Memory B cell (primary cell): ENCODE data around the gene GLCCI1.

Source experiments
- ATAC-seq: fragments of 150-1000 bp; cut with Tn5 transposase; 2 replicates; pipeline ENCODE4 v1.10.0; 2021; ENCODE audit warnings: low read depth, mild to moderate bottlenecking, moderate library complexity
- DNase-seq, 2 donors: peaks; one replicate each; pipeline ENCODE4 v3.0.0; 2022; ENCODE audit warnings: low spot score in 2 of 2
- H3K27ac Mint-ChIP-seq: one replicate; pipeline ENCODE4 v1.8.0; 2022; ENCODE audit warnings: mild to moderate bottlenecking, moderate library complexity, mixed read lengths
- H3K27me3 Mint-ChIP-seq: one replicate; pipeline ENCODE4 v1.8.0; 2022; ENCODE audit warnings: mixed read lengths
- H3K36me3 Mint-ChIP-seq: one replicate; pipeline ENCODE4 v1.8.0; 2022; ENCODE audit warnings: mild to moderate bottlenecking, mixed read lengths
- H3K4me1 Mint-ChIP-seq: one replicate; pipeline ENCODE4 v1.8.0; 2022; ENCODE audit warnings: mixed read lengths
- H3K4me3 Mint-ChIP-seq: one replicate; pipeline ENCODE4 v1.8.0; 2022; ENCODE audit warnings: mild to moderate bottlenecking, moderate library complexity, mixed read lengths
- H3K9me3 Mint-ChIP-seq: one replicate; pipeline ENCODE4 v1.8.0; 2022; ENCODE audit warnings: mixed read lengths

GLCCI1 gene

GRCh38 chr7:7969306-7970236 lies 975 bp downstream of the GLCCI1 start:
- H3K36me3 Mint-ChIP-seq = no peaks in the 10 kb centered on the region
- H3K27me3 Mint-ChIP-seq = no peaks in the 10 kb centered on the region
- peak; percentile 48 to 57 for DNase-seq
- no peak overlapping the region for H3K27ac Mint-ChIP-seq
- H3K4me1 Mint-ChIP-seq = peaks cover 7% of the 10 kb centered on the region
- peak overlapping the region; percentile 88 for H3K4me3 Mint-ChIP-seq
- ATAC-seq = peak; percentile 23
- H3K9me3 Mint-ChIP-seq = no peaks in the 10 kb centered on the region

- ATAC-seq (no peak), DNase-seq (no peak)
- no peak overlapping the region for H3K27ac Mint-ChIP-seq
- H3K27me3 Mint-ChIP-seq = no peaks in the 10 kb centered on the region
- no peaks in the 10 kb centered on the region for H3K9me3 Mint-ChIP-seq
- H3K36me3 Mint-ChIP-seq = no peaks in the 10 kb centered on the region
- H3K4me1 Mint-ChIP-seq = peaks cover 7% of the 10 kb centered on the region
- H3K4me3 Mint-ChIP-seq = no peak overlapping the region
These were observed 1.6 kb downstream of the GLCCI1 start for GRCh38 chr7:7970237-7970530.

DNA sequence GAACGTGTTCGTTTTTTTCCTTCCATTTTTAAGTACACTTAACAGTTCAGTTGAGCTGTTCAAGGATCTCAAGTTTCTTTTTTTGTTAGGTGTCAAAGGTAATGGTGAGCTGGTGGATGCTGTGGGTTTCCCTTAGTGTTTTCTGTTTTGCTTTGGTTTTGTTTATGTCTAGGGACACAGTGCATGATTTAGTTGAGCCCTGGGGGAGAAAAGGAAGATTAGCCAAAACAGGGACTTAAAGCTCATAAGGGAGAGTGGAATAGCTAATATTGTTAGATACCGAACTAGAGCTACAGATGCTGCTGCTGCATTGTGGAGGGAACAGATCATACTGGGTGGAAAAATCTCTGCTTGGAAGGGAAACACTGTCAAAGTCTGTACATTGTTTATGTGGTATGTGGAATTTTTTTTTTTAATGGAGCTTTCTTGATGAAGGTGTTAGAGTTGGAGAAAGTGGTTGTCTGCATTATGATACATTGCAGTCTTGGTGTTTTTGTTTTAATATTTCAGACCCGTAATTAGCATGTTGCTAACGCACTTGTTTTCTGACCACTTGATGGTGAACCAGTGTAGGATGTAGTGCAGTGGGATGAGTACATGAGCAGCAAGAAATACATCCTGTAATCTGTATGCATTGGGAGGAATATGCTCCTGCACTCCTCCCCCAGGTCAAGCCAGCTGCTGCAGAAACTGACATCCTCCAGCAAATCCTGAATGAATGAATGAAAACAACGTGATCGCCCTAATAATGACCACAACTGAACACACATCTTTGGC lies 2.1 kb downstream of the GLCCI1 start:
- Mint-ChIP-seq H3K27me3 (no peaks in the 10 kb centered on the region), H3K9me3 (no peaks in the 10 kb centered on the region), H3K4me1 (peaks cover 12% of the 10 kb centered on the region), H3K36me3 (no peaks in the 10 kb centered on the region), H3K27ac (no peak overlapping the region), H3K4me3 (no peak overlapping the region)
- no peak for ATAC-seq
- DNase-seq = no peak

DNA sequence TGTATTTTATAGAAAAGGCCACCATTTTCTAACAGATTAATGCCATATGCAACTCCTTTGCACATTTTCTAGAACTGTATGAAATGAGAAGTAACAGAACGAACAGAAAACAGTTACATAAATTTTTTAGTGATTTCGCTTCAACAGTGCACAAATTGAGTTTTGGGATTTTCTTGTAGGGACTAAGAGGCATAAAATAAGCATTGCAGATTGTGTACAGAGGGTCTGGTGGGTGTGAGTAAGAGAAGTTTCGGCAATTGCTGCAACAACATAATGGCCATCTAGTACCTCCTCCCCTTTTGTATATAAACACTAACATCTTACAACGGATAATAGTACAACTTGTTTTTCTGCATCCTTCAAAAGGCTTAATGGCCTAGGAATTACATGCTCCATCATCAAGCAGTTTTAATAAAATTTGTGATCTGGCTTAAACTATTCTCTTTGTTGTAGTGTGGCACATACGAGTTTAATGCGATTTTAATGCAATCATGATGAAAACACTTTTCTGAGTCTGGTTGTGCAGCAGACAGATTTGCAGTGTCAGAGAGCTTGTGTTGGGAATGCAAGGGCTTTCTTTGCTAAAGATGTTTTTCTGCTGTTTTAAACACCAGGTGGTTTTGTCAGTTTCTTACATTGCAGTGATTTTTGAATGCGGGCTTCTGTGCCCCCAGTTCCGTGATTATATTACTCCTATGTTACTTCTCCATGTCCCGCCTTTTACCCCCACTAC lies 2.9 kb downstream of the GLCCI1 start:
- H3K9me3 Mint-ChIP-seq = no peaks in the 10 kb centered on the region
- no peak overlapping the region for H3K4me3 Mint-ChIP-seq
- H3K27ac Mint-ChIP-seq = no peak overlapping the region
- DNase-seq (no peak), ATAC-seq (no peak)
- peaks cover 15% of the 10 kb centered on the region for H3K4me1 Mint-ChIP-seq
- H3K27me3 Mint-ChIP-seq = no peaks in the 10 kb centered on the region
- no peaks in the 10 kb centered on the region for H3K36me3 Mint-ChIP-seq

DNA sequence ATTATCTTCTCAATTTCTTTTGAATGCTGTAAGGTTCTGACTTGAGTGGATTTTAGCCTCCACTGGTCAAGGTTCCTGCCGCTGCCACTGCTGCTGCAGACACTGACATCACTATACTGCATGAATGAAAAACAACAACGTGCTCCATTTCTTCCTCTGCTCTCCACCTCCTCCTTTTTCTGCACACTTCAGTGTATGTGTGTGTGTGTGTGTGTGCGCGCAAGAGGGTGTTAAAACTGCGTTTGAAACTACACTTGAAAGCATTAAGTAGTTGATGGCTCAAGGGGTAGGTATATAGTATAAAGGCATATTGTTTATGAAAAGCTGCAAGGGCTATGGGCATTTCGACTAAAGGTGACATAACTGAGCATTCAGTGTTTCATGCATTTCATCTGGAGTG lies 3.5 kb downstream of the GLCCI1 start:
- no peak for DNase-seq

DNA sequence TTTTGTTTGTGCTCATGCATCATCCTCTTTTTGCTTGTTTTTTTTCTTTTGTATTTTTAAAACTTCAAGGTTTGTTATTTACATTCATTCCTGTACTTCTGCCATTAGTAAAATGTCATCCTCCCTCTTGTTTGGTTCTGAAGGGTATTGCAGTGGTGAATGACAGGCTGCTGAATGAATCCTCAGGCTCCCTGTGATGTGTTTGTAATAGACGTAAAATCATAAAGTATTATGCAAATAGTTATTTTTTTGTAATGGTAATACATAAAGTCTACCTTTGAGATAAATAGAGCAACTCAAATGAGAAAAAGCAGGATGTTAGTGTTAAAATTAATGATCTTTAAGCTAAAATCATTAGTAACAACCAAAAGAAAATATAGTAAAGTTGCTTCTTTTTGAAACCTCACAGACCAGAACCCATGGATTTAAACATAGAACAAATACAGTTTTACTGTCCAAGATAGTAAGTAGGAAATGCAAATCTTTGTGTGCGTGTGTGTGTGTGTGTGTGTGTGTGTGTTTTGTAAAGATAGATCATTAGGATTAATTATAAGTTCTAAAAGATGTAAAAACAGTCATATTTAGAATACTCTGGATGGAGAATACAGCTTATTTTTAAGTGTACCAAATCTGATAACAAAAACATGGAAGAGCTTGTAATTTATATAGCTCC lies 4.5 kb downstream of the GLCCI1 start:
- H3K27me3 Mint-ChIP-seq = no peaks in the 10 kb centered on the region
- H3K27ac Mint-ChIP-seq = no peak overlapping the region
- H3K4me1 Mint-ChIP-seq = peaks cover 22% of the 10 kb centered on the region
- H3K36me3 Mint-ChIP-seq = no peaks in the 10 kb centered on the region
- no peak for DNase-seq
- H3K9me3 Mint-ChIP-seq = no peaks in the 10 kb centered on the region
- ATAC-seq = no peak
- peak overlapping the region; percentile 19 for H3K4me3 Mint-ChIP-seq

More for the DNA sequence above, 3.5 kb downstream of the GLCCI1 start:
- H3K4me1 Mint-ChIP-seq = peaks cover 16% of the 10 kb centered on the region
- ATAC-seq = no peak
- no peaks in the 10 kb centered on the region for H3K9me3 Mint-ChIP-seq
- H3K36me3 Mint-ChIP-seq = no peaks in the 10 kb centered on the region
- no peaks in the 10 kb centered on the region for H3K27me3 Mint-ChIP-seq
- no peak overlapping the region for H3K27ac Mint-ChIP-seq
- H3K4me3 Mint-ChIP-seq = no peak overlapping the region

DNA sequence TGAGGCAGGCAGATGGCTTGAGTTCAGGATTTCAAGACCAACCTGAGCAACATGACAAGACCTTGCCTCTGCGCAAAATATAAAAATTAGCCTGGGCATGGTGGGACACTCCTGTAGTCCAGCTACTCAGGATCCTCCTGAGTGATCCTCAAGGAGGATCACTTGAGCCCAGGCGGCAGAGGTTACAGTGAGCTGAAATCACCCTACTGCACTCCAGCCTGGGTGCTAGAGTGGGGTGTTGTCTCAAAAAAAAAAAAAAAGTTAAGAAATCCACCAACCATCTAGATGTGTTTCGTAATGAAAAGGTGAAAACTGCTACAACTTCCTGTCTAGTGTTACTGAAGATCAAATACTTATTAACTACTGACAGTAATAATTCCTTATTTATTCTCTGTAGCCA lies 8.1 kb downstream of the GLCCI1 start:
- Mint-ChIP-seq H3K4me1 (peaks cover 32% of the 10 kb centered on the region), H3K27ac (no peak overlapping the region)
- no peak for ATAC-seq

DNA sequence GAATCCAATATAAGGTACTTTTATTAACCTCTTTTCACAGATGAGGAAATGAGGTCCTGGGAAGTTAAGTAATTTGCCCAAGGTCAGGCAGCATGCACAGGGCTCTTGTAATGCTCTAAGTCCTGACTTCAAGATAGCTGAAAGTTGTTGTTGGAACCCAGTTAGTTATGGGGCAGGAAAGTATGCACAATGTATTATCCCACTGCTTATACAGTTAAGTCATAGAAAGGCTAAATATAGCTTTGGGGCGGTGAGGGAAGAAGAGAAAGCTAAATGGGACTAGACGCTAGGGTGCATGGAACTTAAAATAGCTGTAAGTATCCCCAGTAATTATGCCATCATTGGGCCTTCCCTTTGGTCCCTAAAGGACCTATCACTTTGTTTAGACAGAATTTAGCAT lies 9.2 kb downstream of the GLCCI1 start:
- H3K4me3 Mint-ChIP-seq = no peak overlapping the region
- DNase-seq (no peak), ATAC-seq (no peak)
- H3K27me3 Mint-ChIP-seq = no peaks in the 10 kb centered on the region
- no peak overlapping the region for H3K27ac Mint-ChIP-seq
- H3K4me1 Mint-ChIP-seq = peaks cover 37% of the 10 kb centered on the region
- H3K36me3 Mint-ChIP-seq = peaks cover 10% of the 10 kb centered on the region
- no peaks in the 10 kb centered on the region for H3K9me3 Mint-ChIP-seq

More for the DNA sequence above, 8.1 kb downstream of the GLCCI1 start:
- no peak for DNase-seq
- Mint-ChIP-seq H3K27me3 (no peaks in the 10 kb centered on the region), H3K9me3 (no peaks in the 10 kb centered on the region), H3K4me3 (no peak overlapping the region), H3K36me3 (peaks cover 7% of the 10 kb centered on the region)

- H3K4me3 Mint-ChIP-seq = no peak overlapping the region
- H3K27me3 Mint-ChIP-seq = no peaks in the 10 kb centered on the region
- no peak for DNase-seq
- no peak for ATAC-seq
- no peak overlapping the region for H3K27ac Mint-ChIP-seq
- peaks cover 34% of the 10 kb centered on the region for H3K4me1 Mint-ChIP-seq
- H3K36me3 Mint-ChIP-seq = peaks cover 10% of the 10 kb centered on the region
- H3K9me3 Mint-ChIP-seq = no peaks in the 10 kb centered on the region
These were observed 10.3 kb downstream of the GLCCI1 start for GRCh38 chr7:7978860-7979259.

- no peak for ATAC-seq
These were observed 11.0 kb downstream of the GLCCI1 start for GRCh38 chr7:7979558-7979957.

GRCh38 chr7:7980134-7980533 lies 11.5 kb downstream of the GLCCI1 start:
- no peak for ATAC-seq
- no peaks in the 10 kb centered on the region for H3K27me3 Mint-ChIP-seq
- H3K36me3 Mint-ChIP-seq = peaks cover 10% of the 10 kb centered on the region
- H3K4me1 Mint-ChIP-seq = peaks cover 36% of the 10 kb centered on the region
- no peak overlapping the region for H3K4me3 Mint-ChIP-seq
- H3K27ac Mint-ChIP-seq = no peak overlapping the region
- DNase-seq = no peak
- no peaks in the 10 kb centered on the region for H3K9me3 Mint-ChIP-seq

More at GRCh38 chr7:7979558-7979957, 11.0 kb downstream of the GLCCI1 start:
- no peak for DNase-seq
- Mint-ChIP-seq H3K4me3 (no peak overlapping the region), H3K36me3 (peaks cover 10% of the 10 kb centered on the region), H3K27ac (no peak overlapping the region), H3K27me3 (no peaks in the 10 kb centered on the region), H3K9me3 (no peaks in the 10 kb centered on the region), H3K4me1 (peaks cover 32% of the 10 kb centered on the region)

- ATAC-seq (no peak), DNase-seq (no peak)
- Mint-ChIP-seq H3K9me3 (no peaks in the 10 kb centered on the region), H3K27me3 (no peaks in the 10 kb centered on the region), H3K4me3 (no peak overlapping the region), H3K27ac (no peak overlapping the region), H3K4me1 (peaks cover 33% of the 10 kb centered on the region), H3K36me3 (peaks cover 12% of the 10 kb centered on the region)
These were observed 14.3 kb downstream of the GLCCI1 start for GRCh38 chr7:7982904-7983303.

DNA sequence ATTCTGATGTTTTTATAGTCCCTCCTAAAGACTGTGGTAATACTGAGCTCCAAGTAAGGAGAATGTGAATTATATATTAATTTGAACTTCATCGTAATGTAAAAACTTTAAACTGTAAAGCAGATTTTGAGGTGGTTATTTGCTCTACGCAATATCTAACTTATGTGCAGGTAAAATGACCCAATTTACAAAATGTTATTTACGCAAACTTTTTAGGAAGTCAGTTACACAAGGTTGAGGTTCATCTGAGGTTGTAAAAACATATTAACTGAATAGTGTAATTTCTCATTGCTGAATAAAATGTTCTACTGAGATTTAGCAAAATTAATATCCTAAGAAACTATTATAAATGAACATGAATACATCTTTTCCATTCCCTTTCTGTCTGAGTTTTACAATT lies 15.8 kb downstream of the GLCCI1 start:
- no peaks in the 10 kb centered on the region for H3K27me3 Mint-ChIP-seq
- no peak overlapping the region for H3K27ac Mint-ChIP-seq
- H3K36me3 Mint-ChIP-seq = peaks cover 12% of the 10 kb centered on the region
- no peak for DNase-seq
- no peak overlapping the region for H3K4me3 Mint-ChIP-seq
- peaks cover 43% of the 10 kb centered on the region for H3K4me1 Mint-ChIP-seq
- no peaks in the 10 kb centered on the region for H3K9me3 Mint-ChIP-seq
- ATAC-seq = no peak
